HG03095 (cell line): ENCODE data around the gene FBLN1.

Experiments used
- ATAC-seq: cut with Tn5 transposase; IDR thresholded peaks from one replicate; pipeline ENCODE4 v1.9.1; 2021; ENCODE audit warnings: moderate library complexity; ENCODE audit not compliant: unreplicated experiment

The FBLN1 gene

GRCh38 chr22:45564349-45565030 is 61.8 kb downstream of the FBLN1 start:
- no peak for ATAC-seq

- no peak for ATAC-seq
Measured at GRCh38 chr22:45565171-45565570, 62.5 kb downstream of the FBLN1 start.

- ATAC-seq = no peak
Measured at GRCh38 chr22:45565973-45566372, 63.3 kb downstream of the FBLN1 start.

- ATAC-seq = no peak
Measured at GRCh38 chr22:45568213-45568612, 65.5 kb downstream of the FBLN1 start.

- no peak for ATAC-seq
Measured at GRCh38 chr22:45571089-45571488, 68.4 kb downstream of the FBLN1 start.

- ATAC-seq = no peak
Measured at GRCh38 chr22:45572444-45572843, 69.8 kb downstream of the FBLN1 start.

GRCh38 chr22:45574069-45574703 is 71.5 kb downstream of the FBLN1 start:
- no peak for ATAC-seq

- ATAC-seq = no peak
Measured at GRCh38 chr22:45575173-45575572, 72.5 kb downstream of the FBLN1 start.

GRCh38 chr22:45575607-45576272 is 73.1 kb downstream of the FBLN1 start:
- ATAC-seq = no peak

- no peak for ATAC-seq
Measured at GRCh38 chr22:45576273-45576625, 73.6 kb downstream of the FBLN1 start.

- ATAC-seq = no peak
Measured at GRCh38 chr22:45576730-45577464, 74.2 kb downstream of the FBLN1 start.

- no peak for ATAC-seq
Measured at GRCh38 chr22:45577746-45578523, 75.3 kb downstream of the FBLN1 start.

- no peak for ATAC-seq
Measured at GRCh38 chr22:45578524-45579147, 76.0 kb downstream of the FBLN1 start.

GRCh38 chr22:45579306-45579705 is 76.6 kb downstream of the FBLN1 start:
- no peak for ATAC-seq

- no peak for ATAC-seq
Measured at GRCh38 chr22:45579806-45580725, 77.4 kb downstream of the FBLN1 start.

- ATAC-seq = no peak
Measured at GRCh38 chr22:45580726-45581381, 78.2 kb downstream of the FBLN1 start.

GRCh38 chr22:45581549-45582080 is 78.9 kb downstream of the FBLN1 start:
- no peak for ATAC-seq

- ATAC-seq = no peak
Measured at GRCh38 chr22:45582236-45582954, 79.7 kb downstream of the FBLN1 start.
